Cardiac ventricle fibroblast (primary cell): ENCODE results near the gene ZNF266. TPM values are rescaled to one million over a fixed set of nuclear protein-coding genes. Genes with fewer than 3 reads are reported as not detected.

Experiments used
- total RNA-seq: library from RNA; depleted of rRNA; stranded (reverse); fragments of >200 nt; gene quantifications from 2 replicates; pipeline ENCODE4 v1.2.3, GENCODE V29; 2015

Gene ZNF266
- 11.9 and 13.7 TPM in 2 replicates for total RNA-seq

GRCh38 chr19:9435279-9436268, at the start of gene ZNF266:
TSS of gene ZNF266 (minus strand) at chr19:9435573. CDS start at chr19:9420089, 15,484 bp downstream.

GRCh38 chr19:9362905-9363304, 72.5 kb downstream of the ZNF266 start, which contains the start of gene ZNF177:
TSS of gene ZNF177 (plus strand) at chr19:9363013. CDS start at chr19:9378312, 15,299 bp downstream.

Other genes starting within 250 kb of the ZNF266 start
- gene OR7D4, start 216.0 kb downstream of the ZNF266 start, total RNA-seq, result not detected in 2 replicates
- gene OR7E24, start 184.6 kb downstream of the ZNF266 start, total RNA-seq, result not detected in 2 replicates
- 9.8 and 12.2 TPM in 2 replicates for gene ZNF699, start 125.7 kb downstream of the ZNF266 start, total RNA-seq
- 13.9 and 15.9 TPM in 2 replicates for gene ZNF559, start 111.4 kb downstream of the ZNF266 start, total RNA-seq
- gene ZNF177, start 72.6 kb downstream of the ZNF266 start, total RNA-seq, result 1.9 and 3.4 TPM in 2 replicates
- gene ZNF560, start 63.0 kb upstream of the ZNF266 start, total RNA-seq, result not detected in 2 replicates
- gene ZNF426, start 103.1 kb upstream of the ZNF266 start, total RNA-seq, result 15.3 and 15.5 TPM in 2 replicates
- gene ZNF121, start 148.9 kb upstream of the ZNF266 start, total RNA-seq, result 16.8 and 19.4 TPM in 2 replicates
- 20.2 and 27.9 TPM in 2 replicates for gene ZNF561, start 185.7 kb upstream of the ZNF266 start, total RNA-seq
- 12.3 and 16.3 TPM in 2 replicates for gene ZNF562, start 239.5 kb upstream of the ZNF266 start, total RNA-seq